Measurements from ENCODE around the gene CLDN9.

Gene CLDN9

DNA sequence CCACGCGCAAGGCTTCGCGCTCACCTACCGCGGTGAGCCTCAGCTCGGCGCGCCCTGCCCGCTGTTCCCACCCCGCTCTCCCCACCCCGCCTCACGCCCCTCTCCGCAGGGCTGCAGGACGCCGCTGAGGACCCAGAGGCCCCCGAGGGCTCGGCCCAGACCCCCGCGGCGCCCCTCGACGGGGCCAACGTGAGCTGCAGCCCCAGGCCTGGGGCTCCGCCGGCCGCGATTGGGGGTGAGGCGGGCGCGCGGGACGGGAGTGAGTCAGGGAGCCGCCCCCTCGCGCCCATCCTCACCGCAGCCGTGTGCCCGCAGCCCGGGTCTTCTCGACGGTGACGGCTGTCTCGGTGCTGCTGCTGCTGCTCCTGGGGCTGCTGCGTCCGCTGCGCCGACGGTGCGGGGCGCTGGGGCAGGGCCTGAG, 45.5 kb upstream of the CLDN9 start (continued):
- TF ChIP-seq, protein P1, sequence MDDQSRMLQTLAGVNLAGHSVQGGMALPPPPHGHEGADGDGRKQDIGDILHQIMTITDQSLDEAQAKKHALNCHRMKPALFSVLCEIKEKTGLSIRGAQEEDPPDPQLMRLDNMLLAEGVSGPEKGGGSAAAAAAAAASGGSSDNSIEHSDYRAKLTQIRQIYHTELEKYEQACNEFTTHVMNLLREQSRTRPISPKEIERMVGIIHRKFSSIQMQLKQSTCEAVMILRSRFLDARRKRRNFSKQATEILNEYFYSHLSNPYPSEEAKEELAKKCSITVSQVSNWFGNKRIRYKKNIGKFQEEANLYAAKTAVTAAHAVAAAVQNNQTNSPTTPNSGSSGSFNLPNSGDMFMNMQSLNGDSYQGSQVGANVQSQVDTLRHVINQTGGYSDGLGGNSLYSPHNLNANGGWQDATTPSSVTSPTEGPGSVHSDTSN (CRISPR knock-in tag; IDR thresholded peaks at IDR 0.05): no peak
- TF ChIP-seq ZNF558 (tag by site-specific recombination; IDR thresholded peaks at IDR 0.05) (no peak), ZNF76 (tag by site-specific recombination; IDR thresholded peaks at IDR 0.05; ENCODE audit: borderline replicate concordance, low read depth) (no peak), SP2 (tag by site-specific recombination; IDR thresholded peaks at IDR 0.05) (no peak), ZNF768 (tag by site-specific recombination; IDR thresholded peaks at IDR 0.05) (no peak), ZNF112 (tag by site-specific recombination; IDR thresholded peaks at IDR 0.05) (no peak), KLF8 (tag by site-specific recombination; IDR thresholded peaks at IDR 0.05) (no peak), ZXDB (tag by site-specific recombination; IDR thresholded peaks at IDR 0.05) (no peak)
- TF ChIP-seq, protein P2, sequence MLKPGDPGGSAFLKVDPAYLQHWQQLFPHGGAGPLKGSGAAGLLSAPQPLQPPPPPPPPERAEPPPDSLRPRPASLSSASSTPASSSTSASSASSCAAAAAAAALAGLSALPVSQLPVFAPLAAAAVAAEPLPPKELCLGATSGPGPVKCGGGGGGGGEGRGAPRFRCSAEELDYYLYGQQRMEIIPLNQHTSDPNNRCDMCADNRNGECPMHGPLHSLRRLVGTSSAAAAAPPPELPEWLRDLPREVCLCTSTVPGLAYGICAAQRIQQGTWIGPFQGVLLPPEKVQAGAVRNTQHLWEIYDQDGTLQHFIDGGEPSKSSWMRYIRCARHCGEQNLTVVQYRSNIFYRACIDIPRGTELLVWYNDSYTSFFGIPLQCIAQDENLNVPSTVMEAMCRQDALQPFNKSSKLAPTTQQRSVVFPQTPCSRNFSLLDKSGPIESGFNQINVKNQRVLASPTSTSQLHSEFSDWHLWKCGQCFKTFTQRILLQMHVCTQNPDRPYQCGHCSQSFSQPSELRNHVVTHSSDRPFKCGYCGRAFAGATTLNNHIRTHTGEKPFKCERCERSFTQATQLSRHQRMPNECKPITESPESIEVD (tag by site-specific recombination; IDR thresholded peaks at IDR 0.05): no peak

DNA sequence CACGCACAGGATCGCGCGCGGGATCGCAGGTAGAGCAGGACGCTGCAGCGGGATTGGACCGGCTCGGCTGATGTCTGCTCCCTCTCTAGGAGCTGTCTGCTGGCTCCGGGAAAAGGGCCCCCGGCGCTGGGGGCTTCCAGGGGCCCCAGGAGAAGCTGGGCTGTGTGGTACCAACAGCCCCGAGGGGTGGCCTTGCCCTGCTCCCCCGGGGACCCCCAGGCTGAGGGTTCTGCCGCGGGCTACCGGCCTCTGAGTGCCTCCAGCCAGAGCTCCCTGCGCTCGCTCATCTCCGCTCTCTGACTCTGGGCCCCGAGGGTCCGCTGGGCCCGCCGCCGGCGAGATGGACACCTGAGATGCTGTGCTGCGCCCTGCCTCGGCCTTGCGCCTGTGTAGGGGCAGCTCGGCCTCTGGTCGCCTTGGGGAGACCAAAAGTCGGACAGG, 45.0 kb upstream of the CLDN9 start:
- POLR2A ChIA-PET: no interaction called here
- Histone ChIP-seq H3K9me3 (ENCODE audit: control insufficient read depth, insufficient read depth, low read depth, low read length) (no peaks in the 10 kb centered on the region), H3K4me1 (ENCODE audit: control insufficient read depth, insufficient read depth, low read length) (peaks cover 11% of the 10 kb centered on the region), H3K4me3 (ENCODE audit: low read depth, low read length) (no peak overlapping the region), H3K36me3 (ENCODE audit: control insufficient read depth in 2 of 2, insufficient read depth in 1 of 2, low read length in 2 of 2) (peaks cover 0 to 22% of the 10 kb centered on the region in 2 experiments; a peak in 1 of 3 replicates), H3K27ac (ENCODE audit: extremely low read depth, low read depth, low read length) (no peak overlapping the region)
- TF ChIP-seq MYNN (tag by site-specific recombination; IDR thresholded peaks at IDR 0.05; ENCODE audit: borderline replicate concordance): no peak
- TF ChIP-seq ZNF350 (tag by site-specific recombination; IDR thresholded peaks at IDR 0.05): no peak
- TF ChIP-seq GLIS2 (tag by site-specific recombination; IDR thresholded peaks at IDR 0.05): no peak
- no peak for TF ChIP-seq ZNF544 (tag by site-specific recombination; IDR thresholded peaks at IDR 0.05)
- no peak for TF ChIP-seq ZNF223 (tag by site-specific recombination; IDR thresholded peaks at IDR 0.05)
- no peak for TF ChIP-seq ZNF768 (tag by site-specific recombination; IDR thresholded peaks at IDR 0.05)
- TF ChIP-seq, protein P3, sequence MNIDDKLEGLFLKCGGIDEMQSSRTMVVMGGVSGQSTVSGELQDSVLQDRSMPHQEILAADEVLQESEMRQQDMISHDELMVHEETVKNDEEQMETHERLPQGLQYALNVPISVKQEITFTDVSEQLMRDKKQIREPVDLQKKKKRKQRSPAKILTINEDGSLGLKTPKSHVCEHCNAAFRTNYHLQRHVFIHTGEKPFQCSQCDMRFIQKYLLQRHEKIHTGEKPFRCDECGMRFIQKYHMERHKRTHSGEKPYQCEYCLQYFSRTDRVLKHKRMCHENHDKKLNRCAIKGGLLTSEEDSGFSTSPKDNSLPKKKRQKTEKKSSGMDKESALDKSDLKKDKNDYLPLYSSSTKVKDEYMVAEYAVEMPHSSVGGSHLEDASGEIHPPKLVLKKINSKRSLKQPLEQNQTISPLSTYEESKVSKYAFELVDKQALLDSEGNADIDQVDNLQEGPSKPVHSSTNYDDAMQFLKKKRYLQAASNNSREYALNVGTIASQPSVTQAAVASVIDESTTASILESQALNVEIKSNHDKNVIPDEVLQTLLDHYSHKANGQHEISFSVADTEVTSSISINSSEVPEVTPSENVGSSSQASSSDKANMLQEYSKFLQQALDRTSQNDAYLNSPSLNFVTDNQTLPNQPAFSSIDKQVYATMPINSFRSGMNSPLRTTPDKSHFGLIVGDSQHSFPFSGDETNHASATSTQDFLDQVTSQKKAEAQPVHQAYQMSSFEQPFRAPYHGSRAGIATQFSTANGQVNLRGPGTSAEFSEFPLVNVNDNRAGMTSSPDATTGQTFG (tag by site-specific recombination; IDR thresholded peaks at IDR 0.05; ENCODE audit: borderline replicate concordance): no peak
- TF ChIP-seq ZNF221 (tag by site-specific recombination; IDR thresholded peaks at IDR 0.05; ENCODE audit: borderline replicate concordance): no peak
- TF ChIP-seq, protein P4, sequence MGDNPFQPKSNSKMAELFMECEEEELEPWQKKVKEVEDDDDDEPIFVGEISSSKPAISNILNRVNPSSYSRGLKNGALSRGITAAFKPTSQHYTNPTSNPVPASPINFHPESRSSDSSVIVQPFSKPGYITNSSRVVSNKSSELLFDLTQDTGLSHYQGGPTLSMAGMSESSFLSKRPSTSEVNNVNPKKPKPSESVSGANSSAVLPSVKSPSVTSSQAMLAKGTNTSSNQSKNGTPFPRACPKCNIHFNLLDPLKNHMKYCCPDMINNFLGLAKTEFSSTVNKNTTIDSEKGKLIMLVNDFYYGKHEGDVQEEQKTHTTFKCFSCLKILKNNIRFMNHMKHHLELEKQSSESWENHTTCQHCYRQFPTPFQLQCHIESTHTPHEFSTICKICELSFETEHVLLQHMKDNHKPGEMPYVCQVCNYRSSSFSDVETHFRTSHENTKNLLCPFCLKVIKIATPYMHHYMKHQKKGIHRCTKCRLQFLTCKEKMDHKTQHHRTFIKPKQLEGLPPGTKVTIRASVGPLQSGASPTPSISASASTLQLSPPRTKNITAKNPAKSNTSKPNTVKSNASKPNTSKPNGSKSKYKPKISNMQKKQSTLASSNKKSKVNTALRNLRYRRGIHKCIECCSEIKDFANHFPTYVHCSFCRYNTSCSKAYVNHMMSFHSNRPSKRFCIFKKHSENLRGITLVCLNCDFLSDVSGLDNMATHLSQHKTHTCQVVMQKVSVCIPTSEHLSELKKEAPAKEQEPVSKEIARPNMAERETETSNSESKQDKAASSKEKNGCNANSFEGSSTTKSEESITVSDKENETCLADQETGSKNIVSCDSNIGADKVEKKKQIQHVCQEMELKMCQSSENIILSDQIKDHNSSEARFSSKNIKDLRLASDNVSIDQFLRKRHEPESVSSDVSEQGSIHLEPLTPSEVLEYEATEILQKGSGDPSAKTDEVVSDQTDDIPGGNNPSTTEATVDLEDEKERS (tag by site-specific recombination; IDR thresholded peaks at IDR 0.05): no peak
- no peak for TF ChIP-seq ZNF274 (IDR thresholded peaks at IDR 0.05; ENCODE audit: low read length)
- TF ChIP-seq ZNF274 (tag by site-specific recombination; IDR thresholded peaks at IDR 0.05; ENCODE audit: borderline replicate concordance): no peak
- TF ChIP-seq ZEB2 (tag by site-specific recombination; IDR thresholded peaks at IDR 0.05): no peak
- no peak for TF ChIP-seq ZNF202 (tag by site-specific recombination; IDR thresholded peaks at IDR 0.05; ENCODE audit: borderline replicate concordance)
- TF ChIP-seq, protein P5, sequence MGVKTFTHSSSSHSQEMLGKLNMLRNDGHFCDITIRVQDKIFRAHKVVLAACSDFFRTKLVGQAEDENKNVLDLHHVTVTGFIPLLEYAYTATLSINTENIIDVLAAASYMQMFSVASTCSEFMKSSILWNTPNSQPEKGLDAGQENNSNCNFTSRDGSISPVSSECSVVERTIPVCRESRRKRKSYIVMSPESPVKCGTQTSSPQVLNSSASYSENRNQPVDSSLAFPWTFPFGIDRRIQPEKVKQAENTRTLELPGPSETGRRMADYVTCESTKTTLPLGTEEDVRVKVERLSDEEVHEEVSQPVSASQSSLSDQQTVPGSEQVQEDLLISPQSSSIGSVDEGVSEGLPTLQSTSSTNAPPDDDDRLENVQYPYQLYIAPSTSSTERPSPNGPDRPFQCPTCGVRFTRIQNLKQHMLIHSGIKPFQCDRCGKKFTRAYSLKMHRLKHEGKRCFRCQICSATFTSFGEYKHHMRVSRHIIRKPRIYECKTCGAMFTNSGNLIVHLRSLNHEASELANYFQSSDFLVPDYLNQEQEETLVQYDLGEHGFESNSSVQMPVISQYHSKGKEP (tag by site-specific recombination; IDR thresholded peaks at IDR 0.05): no peak
- TF ChIP-seq ZNF132 (tag by site-specific recombination; IDR thresholded peaks at IDR 0.05; ENCODE audit: borderline replicate concordance): no peak
- CTCF ChIA-PET: interaction anchor here (0.7 kb wide), 1 partner anchor 40 kb away, joined by 3 read pairs; no protein-coding TSS in a partner anchor

Measured in HEK293 (cell line).